Neural cell (in vitro differentiated cells): ENCODE measurements around the gene EYA2.

Source experiments
- EP300 ChIP-seq: fragments of 450-650 bp; conservative IDR thresholded peaks from 2 replicates; pipeline ENCODE4 v1.6.1; 2014; ENCODE audit warnings: antibody characterized with exemption, mild to moderate bottlenecking, moderate library complexity; ENCODE audit not compliant: poor library complexity, severe bottlenecking
- EZH2 ChIP-seq: fragments of 200-600, 300-800 bp; shearing (Covaris generic), sonication (generic); IDR thresholded peaks from 2 replicates; pipeline ENCODE4 v1.6.1; 2014; ENCODE audit warnings: antibody characterized with exemption, low read length, borderline replicate concordance, mild to moderate bottlenecking; ENCODE audit not compliant: insufficient read depth, poor library complexity, severe bottlenecking
- MXI1 ChIP-seq: fragments of 450-650 bp; conservative IDR thresholded peaks from 2 replicates; pipeline ENCODE4 v1.6.1; 2014; ENCODE audit warnings: antibody characterized with exemption, mild to moderate bottlenecking; ENCODE audit not compliant: poor library complexity, severe bottlenecking
- POLR2AphosphoS5 ChIP-seq: IDR thresholded peaks from 2 replicates; pipeline ENCODE4 v1.6.1; 2012
- RAD21 ChIP-seq: fragments of 450-650 bp; conservative IDR thresholded peaks from 2 replicates; pipeline ENCODE4 v1.6.1; 2014; ENCODE audit warnings: antibody characterized with exemption, mild to moderate bottlenecking, moderate library complexity
- SMC3 ChIP-seq: fragments of 450-650 bp; conservative IDR thresholded peaks from 2 replicates; pipeline ENCODE4 v1.6.1; 2014; ENCODE audit warnings: antibody characterized with exemption, mild to moderate bottlenecking, moderate library complexity; ENCODE audit not compliant: poor library complexity
- TAF1 ChIP-seq: IDR thresholded peaks from 2 replicates; pipeline ENCODE4 v1.6.1; 2012; ENCODE audit warnings: low read depth
- TF ChIP-seq, protein P1 (sequence below): fragments of 450-650 bp; IDR thresholded peaks from 2 replicates; pipeline ENCODE4 v1.5.1; 2014; ENCODE audit warnings: antibody characterized with exemption, mild to moderate bottlenecking, moderate library complexity; ENCODE audit not compliant: poor library complexity, severe bottlenecking
- TF ChIP-seq, protein P2 (sequence below): IDR thresholded peaks from 2 replicates; pipeline ENCODE4 v1.6.1; 2012; ENCODE audit warnings: borderline replicate concordance

DNA sequence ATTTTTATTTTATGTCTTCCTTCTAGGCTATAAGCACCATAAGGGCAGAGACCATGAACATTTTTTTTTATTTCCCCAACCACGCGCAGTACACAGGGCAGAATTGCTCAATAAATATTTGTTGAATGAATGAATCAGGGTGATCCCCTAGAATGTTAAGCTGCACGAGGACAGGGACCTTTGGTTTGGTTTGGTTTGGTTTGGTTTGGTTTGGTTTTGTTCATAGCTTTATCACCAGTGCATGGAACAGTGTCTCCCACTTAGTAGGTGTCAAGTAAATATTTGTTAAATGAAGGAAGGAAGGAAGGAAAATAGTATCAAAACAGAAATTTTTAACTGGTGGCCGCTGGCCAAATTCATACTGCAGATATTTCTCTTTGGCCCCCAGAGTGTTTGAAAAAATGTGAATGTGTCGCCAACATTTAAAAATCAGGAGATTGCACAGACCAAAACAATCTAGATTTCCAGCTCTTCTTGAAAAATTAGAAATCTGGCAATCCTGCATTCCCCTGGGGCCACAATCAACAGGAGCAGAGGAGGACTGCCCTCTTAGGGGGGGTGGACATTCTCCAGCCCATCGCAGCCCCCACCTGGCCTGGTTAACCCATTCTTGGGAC lies 205.3 kb downstream of the EYA2 start:
- TF ChIP-seq, protein P1, sequence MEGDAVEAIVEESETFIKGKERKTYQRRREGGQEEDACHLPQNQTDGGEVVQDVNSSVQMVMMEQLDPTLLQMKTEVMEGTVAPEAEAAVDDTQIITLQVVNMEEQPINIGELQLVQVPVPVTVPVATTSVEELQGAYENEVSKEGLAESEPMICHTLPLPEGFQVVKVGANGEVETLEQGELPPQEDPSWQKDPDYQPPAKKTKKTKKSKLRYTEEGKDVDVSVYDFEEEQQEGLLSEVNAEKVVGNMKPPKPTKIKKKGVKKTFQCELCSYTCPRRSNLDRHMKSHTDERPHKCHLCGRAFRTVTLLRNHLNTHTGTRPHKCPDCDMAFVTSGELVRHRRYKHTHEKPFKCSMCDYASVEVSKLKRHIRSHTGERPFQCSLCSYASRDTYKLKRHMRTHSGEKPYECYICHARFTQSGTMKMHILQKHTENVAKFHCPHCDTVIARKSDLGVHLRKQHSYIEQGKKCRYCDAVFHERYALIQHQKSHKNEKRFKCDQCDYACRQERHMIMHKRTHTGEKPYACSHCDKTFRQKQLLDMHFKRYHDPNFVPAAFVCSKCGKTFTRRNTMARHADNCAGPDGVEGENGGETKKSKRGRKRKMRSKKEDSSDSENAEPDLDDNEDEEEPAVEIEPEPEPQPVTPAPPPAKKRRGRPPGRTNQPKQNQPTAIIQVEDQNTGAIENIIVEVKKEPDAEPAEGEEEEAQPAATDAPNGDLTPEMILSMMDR: no peak
- TF ChIP-seq EP300 (no peak), POLR2AphosphoS5 (no peak), RAD21 (no peak), SMC3 (no peak), EZH2 (no peak), TAF1 (no peak), MXI1 (no peak)
- TF ChIP-seq, protein P2, sequence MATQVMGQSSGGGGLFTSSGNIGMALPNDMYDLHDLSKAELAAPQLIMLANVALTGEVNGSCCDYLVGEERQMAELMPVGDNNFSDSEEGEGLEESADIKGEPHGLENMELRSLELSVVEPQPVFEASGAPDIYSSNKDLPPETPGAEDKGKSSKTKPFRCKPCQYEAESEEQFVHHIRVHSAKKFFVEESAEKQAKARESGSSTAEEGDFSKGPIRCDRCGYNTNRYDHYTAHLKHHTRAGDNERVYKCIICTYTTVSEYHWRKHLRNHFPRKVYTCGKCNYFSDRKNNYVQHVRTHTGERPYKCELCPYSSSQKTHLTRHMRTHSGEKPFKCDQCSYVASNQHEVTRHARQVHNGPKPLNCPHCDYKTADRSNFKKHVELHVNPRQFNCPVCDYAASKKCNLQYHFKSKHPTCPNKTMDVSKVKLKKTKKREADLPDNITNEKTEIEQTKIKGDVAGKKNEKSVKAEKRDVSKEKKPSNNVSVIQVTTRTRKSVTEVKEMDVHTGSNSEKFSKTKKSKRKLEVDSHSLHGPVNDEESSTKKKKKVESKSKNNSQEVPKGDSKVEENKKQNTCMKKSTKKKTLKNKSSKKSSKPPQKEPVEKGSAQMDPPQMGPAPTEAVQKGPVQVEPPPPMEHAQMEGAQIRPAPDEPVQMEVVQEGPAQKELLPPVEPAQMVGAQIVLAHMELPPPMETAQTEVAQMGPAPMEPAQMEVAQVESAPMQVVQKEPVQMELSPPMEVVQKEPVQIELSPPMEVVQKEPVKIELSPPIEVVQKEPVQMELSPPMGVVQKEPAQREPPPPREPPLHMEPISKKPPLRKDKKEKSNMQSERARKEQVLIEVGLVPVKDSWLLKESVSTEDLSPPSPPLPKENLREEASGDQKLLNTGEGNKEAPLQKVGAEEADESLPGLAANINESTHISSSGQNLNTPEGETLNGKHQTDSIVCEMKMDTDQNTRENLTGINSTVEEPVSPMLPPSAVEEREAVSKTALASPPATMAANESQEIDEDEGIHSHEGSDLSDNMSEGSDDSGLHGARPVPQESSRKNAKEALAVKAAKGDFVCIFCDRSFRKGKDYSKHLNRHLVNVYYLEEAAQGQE: no peak
